Right lobe of liver (tissue), 6 donors: ENCODE measurements around the gene GALNT7. TPM values are rescaled to one million over a fixed set of nuclear protein-coding genes. Genes with fewer than 3 reads are reported as not detected.

Experiments used
- ATAC-seq, 4 donors: fragments of 200-7000 bp; cut with Tn5 transposase; one replicate each; pipeline ENCODE4 v1.9.1; 2020; ENCODE audit warnings: mild to moderate bottlenecking in 4 of 4, moderate library complexity in 4 of 4
- DNase-seq, 3 donors: peaks; one replicate each; pipeline ENCODE4 v3.0.0-alpha.2; 2020
- H3K27ac ChIP-seq, 3 donors: fragments of 200-600 bp; one replicate each; pipeline ENCODE4 v1.8.0; 2022
- H3K27me3 ChIP-seq, 2 donors: fragments of 200-600 bp; one replicate each; pipeline ENCODE4 v1.8.0; 2022
- H3K36me3 ChIP-seq, 4 donors: fragments of 200-600 bp; sonication (generic) in 1 of 4; one replicate each; pipeline versions ENCODE4 v1.5.1 to v1.8.0; 2017 to 2022; ENCODE audit warnings: control low read depth in 1 of 4
- H3K4me1 ChIP-seq, 4 donors: fragments of 200-600 bp; sonication (generic) in 1 of 4; one replicate each; pipeline versions ENCODE4 v1.5.1 to v1.8.0; 2017 to 2022; ENCODE audit warnings: control low read depth in 1 of 4
- H3K4me3 ChIP-seq, 3 donors: fragments of 200-600 bp; one replicate each; pipeline ENCODE4 v1.8.0; 2022
- H3K9me3 ChIP-seq, 4 donors: fragments of 200-600 bp; sonication (generic) in 1 of 4; one replicate each; pipeline versions ENCODE4 v1.5.1 to v1.8.0; 2017 to 2022; ENCODE audit warnings: control low read depth in 1 of 4
- POLR2A ChIP-seq: fragments of 450-650 bp; IDR thresholded peaks from one replicate; pipeline ENCODE4 v1.6.1; 2017; ENCODE audit warnings: antibody characterized with exemption, mild to moderate bottlenecking
- WGBS: methylation state at CpG from one replicate; pipeline ENCODE4 v1.1.6; 2018; ENCODE audit warnings: low coverage, low lambda C conversion rate; ENCODE audit not compliant: insufficient coverage; ENCODE audit errors: missing lambda C conversion rate; 5-methylcytosine and 5-hydroxymethylcytosine counted together
- intact Hi-C, 2 donors: fragments of 100-400 bp; cut with DNase I; formaldehyde crosslinking; loops; one replicate each; pipeline versions ENCODE4 v1.11.2 to v1.14.1; 2022
- total RNA-seq, 6 experiments: library from RNA; depleted of rRNA in 2 of 6; stranded (reverse); fragments of >200 nt in 2 of 6; fragmentation: NEBNext Ultra II Directional in 3 of 6; extraction: Animal tissue kit (Norgen Biotek cat#: 25700) in 3 of 6; gene quantifications; one replicate each; pipeline versions ENCODE4 v1.1.0 to v1.2.4, GENCODE V29; 2016 to 2023
- TF ChIP-seq, protein P1 (sequence below), 4 donors: fragments of 200-600 bp in 3 of 4; fragments of 450-650 bp in 1 of 4; IDR thresholded peaks; one replicate each; pipeline versions ENCODE4 v1.5.1 to v1.8.0; 2016 to 2022; ENCODE audit warnings: antibody characterized with exemption in 4 of 4, mild to moderate bottlenecking in 2 of 4
- donor health status: DM: no; HTN: yes; CAD: no.
- donor health status: DM: no; HTN: no; CAD: no.
- donor health status: DM: no; HTN: no; CAD: no.
- donor health status: DM: no; HTN: yes; CAD: no.
- donor health status: DM: no; HTN: yes; CAD: no.

The GALNT7 gene
- total RNA-seq, 6 experiments from 2014 or later, result 0.62 to 2.2 (median 1.4) TPM

- no peak for DNase-seq
- H3K9me3 ChIP-seq, result no peaks in the 10 kb centered on the region
- no peak for ATAC-seq
- no peaks in the 10 kb centered on the region for H3K36me3 ChIP-seq
- WGBS, result 83% methylated on average over 3 of the region's 3 CpGs
- intact Hi-C loops, result no loop called here
- H3K4me1 ChIP-seq, result peaks cover 0 to 4% (median 0%) of the 10 kb centered on the region in 4 donors
- H3K27me3 ChIP-seq, result no peaks in the 10 kb centered on the region
- no peak overlapping the region for H3K4me3 ChIP-seq
- TF ChIP-seq, protein P1, sequence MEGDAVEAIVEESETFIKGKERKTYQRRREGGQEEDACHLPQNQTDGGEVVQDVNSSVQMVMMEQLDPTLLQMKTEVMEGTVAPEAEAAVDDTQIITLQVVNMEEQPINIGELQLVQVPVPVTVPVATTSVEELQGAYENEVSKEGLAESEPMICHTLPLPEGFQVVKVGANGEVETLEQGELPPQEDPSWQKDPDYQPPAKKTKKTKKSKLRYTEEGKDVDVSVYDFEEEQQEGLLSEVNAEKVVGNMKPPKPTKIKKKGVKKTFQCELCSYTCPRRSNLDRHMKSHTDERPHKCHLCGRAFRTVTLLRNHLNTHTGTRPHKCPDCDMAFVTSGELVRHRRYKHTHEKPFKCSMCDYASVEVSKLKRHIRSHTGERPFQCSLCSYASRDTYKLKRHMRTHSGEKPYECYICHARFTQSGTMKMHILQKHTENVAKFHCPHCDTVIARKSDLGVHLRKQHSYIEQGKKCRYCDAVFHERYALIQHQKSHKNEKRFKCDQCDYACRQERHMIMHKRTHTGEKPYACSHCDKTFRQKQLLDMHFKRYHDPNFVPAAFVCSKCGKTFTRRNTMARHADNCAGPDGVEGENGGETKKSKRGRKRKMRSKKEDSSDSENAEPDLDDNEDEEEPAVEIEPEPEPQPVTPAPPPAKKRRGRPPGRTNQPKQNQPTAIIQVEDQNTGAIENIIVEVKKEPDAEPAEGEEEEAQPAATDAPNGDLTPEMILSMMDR (IDR thresholded peaks at IDR 0.05), result no peak
- H3K27ac ChIP-seq, result no peak overlapping the region
These were observed 100.7 kb downstream of the GALNT7 start for GRCh38 chr4:173269280-173269679.

GRCh38 chr4:173270312-173271027 lies 101.9 kb downstream of the GALNT7 start:
- no peak overlapping the region for H3K4me3 ChIP-seq

GRCh38 chr4:173272314-173272713 lies 103.7 kb downstream of the GALNT7 start:
- Histone ChIP-seq H3K4me1 (peaks cover 0 to 4% (median 0%) of the 10 kb centered on the region in 4 donors), H3K9me3 (no peaks in the 10 kb centered on the region), H3K36me3 (no peaks in the 10 kb centered on the region), H3K27ac (no peak overlapping the region), H3K4me3 (no peak overlapping the region), H3K27me3 (no peaks in the 10 kb centered on the region)
- intact Hi-C loops, result no loop called here
- 60% methylated on average over 5 of the region's 5 CpGs for WGBS
- TF ChIP-seq, protein P1 (IDR thresholded peaks at IDR 0.05), result no peak
- DNase-seq (no peak), ATAC-seq (no peak)

More at GRCh38 chr4:173270312-173271027, 101.9 kb downstream of the GALNT7 start:
- WGBS, result 33% methylated on average over 4 of the region's 4 CpGs
- Histone ChIP-seq H3K9me3 (no peaks in the 10 kb centered on the region), H3K27ac (no peak overlapping the region), H3K36me3 (no peaks in the 10 kb centered on the region), H3K4me1 (peaks cover 0 to 4% (median 0%) of the 10 kb centered on the region in 4 donors), H3K27me3 (no peaks in the 10 kb centered on the region)
- intact Hi-C loops, result no loop called here
- peak in 2 of 4 donors; percentile 26 to 36 for ATAC-seq
- TF ChIP-seq, protein P1 (IDR thresholded peaks at IDR 0.05), result no peak
- TF ChIP-seq POLR2A, result no peak
- no peak for DNase-seq

- no peak for TF ChIP-seq POLR2A
- TF ChIP-seq, protein P1 (IDR thresholded peaks at IDR 0.05), result no peak
- H3K36me3 ChIP-seq, result no peaks in the 10 kb centered on the region
These were observed 104.4 kb downstream of the GALNT7 start for GRCh38 chr4:173272996-173273395.

More at GRCh38 chr4:173272996-173273395, 104.4 kb downstream of the GALNT7 start:
- WGBS, result 43% methylated on average over 1 of the region's 1 CpG
- H3K4me3 ChIP-seq, result no peak overlapping the region
- no peak for ATAC-seq
- no peaks in the 10 kb centered on the region for H3K27me3 ChIP-seq
- intact Hi-C loops, result no loop called here
- DNase-seq, result no peak
- H3K4me1 ChIP-seq, result peaks cover 0 to 4% (median 0%) of the 10 kb centered on the region in 4 donors
- H3K9me3 ChIP-seq, result no peaks in the 10 kb centered on the region
- no peak overlapping the region for H3K27ac ChIP-seq
